GM18498 (cell line): ENCODE measurements around the gene RARG.

Source experiments
- ATAC-seq: cut with Tn5 transposase; IDR thresholded peaks from one replicate; pipeline ENCODE4 v1.9.1; 2021; ENCODE audit warnings: mild to moderate bottlenecking, moderate library complexity; ENCODE audit not compliant: unreplicated experiment

RARG gene

DNA sequence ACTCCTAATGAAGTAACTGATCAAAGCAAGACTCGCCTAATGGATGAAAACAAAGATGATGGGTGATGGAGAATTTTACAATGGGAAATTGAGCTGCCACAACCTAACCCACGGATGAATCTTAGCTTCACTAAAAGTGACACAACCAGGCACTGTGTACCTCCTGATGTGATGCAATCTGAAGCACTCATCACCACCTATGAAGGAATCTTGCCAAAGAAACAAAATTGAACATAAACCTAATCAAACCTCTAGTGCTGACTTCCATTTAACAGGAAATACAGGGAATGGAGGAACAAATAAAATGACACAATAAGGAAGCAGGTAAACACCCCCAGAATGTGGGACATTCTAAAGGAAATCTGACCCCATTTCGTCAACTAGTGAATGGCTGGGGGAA lies 13.3 kb upstream of the RARG start:
- no peak for ATAC-seq

DNA sequence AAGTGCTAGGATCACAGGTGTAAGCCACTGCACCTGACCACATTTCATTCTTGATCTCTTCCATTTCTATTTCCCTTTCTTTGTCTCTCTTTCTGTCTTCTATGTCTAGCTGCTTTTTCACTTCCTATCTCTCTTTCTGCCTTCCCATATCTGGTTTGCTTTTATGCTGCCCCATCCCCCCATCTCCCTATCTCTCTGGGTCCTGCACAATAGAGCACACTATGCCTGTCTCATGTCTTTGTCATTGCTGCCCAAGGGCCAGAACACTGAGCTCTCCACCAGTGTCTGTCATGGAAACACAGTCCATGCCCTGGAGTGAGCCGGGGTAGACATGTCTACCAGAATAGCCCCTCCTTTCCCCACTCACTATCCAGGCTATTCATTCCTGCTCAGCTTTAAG lies 12.3 kb upstream of the RARG start:
- no peak for ATAC-seq

- no peak for ATAC-seq
Observed at GRCh38 chr12:53241623-53242412, 9.8 kb upstream of the RARG start.

GRCh38 chr12:53239643-53240258 lies 7.7 kb upstream of the RARG start:
- no peak for ATAC-seq

- no peak for ATAC-seq
Observed at GRCh38 chr12:53236443-53237111, 4.6 kb upstream of the RARG start.

- ATAC-seq = no peak
Observed at GRCh38 chr12:53235742-53236442, 3.9 kb upstream of the RARG start.

- no peak for ATAC-seq
Observed at GRCh38 chr12:53235164-53235563, 3.2 kb upstream of the RARG start.

GRCh38 chr12:53234271-53234914 lies 2.4 kb upstream of the RARG start:
- no peak for ATAC-seq

- ATAC-seq = no peak
Observed at GRCh38 chr12:53233671-53234121, 1.7 kb upstream of the RARG start.

DNA sequence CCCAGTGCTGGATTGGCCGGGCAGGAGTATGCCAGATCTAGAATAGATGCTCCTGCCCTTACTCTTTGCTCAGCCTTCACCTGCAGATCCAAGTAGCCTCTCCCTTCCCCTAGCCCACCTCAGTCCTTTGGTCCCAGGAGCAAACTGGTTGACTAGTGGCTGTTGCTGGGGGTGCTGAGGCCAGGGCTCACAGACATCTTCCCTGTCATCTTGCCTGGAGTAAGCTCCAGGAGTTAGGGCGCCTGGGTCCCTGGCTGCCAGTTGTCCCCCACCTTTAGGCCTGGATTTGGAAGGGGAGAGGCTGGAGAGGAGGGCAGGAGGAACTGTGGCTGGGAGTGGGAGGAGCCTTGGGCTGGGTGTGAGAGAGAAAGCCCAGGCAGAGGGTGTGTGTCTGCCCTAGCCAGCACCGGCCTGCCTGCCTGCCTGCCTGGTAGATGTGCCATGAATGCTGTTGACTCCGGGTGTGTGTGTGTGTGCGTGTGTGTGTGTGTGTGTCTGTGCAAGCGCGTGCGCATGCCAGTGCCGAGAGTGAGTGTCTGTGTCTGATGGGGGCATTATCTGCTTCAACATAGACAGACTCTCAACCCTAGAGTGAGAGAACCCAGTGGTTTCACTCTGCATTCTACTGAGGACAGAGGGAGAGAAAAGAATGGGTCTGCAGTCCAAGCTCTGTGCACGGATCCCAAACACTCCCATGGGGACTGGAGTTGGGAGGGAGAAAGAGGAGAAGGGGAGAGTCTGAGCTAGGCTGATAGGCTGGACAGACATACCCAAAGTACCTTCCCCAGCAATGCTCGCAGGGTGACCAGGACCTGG lies 845 bp upstream of the RARG start:
- no peak for ATAC-seq

DNA sequence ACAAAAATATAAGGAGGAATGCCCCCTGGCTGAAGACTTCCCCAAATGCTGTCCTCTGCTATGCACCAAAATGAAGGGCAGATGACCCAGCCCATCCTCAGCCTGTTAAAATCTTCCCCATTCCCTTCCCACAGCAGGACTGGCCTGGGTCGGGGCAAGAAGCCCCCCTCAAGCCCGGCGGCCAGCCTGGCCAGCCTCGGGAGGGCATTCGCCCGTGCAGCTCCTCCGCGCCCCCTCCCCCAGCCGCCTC lies 413 bp downstream of the RARG start:
- no peak for ATAC-seq

DNA sequence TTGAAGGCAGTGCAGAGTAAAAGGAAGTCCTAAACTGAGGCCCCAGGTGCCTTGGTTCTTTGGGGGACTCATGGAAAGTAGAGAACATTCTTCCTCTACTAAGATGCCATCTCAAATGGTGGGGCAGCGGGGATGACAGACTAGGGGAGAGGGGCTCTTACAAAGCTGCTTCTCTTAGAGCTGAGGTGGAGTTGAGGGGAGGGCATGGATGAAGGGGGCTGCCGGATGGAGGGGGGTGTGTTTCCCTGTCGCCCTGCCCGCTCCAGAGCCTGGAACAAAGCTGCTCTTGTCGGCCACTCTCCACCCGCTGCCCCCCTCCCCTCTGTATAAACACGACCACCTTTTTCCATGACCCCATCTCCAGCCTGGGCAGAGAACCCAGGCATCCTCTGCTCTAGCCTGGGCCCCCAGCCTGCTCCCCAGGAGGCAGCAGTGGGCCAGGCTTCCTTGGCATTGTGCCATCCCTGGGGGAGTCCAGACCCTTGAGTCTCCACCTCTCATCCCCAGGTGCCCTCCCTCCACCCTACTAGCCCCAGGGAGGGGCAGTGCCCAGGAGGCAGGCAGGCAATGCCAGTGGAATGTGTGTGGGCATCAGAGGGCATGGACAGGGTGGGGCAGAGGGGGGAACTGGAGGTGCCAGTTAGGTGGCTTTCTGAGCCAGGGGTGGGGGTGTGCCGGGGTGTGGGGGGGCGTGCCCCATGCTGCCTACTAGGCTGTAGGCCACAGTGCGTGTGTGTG lies 1.7 kb downstream of the RARG start:
- ATAC-seq = no peak

DNA sequence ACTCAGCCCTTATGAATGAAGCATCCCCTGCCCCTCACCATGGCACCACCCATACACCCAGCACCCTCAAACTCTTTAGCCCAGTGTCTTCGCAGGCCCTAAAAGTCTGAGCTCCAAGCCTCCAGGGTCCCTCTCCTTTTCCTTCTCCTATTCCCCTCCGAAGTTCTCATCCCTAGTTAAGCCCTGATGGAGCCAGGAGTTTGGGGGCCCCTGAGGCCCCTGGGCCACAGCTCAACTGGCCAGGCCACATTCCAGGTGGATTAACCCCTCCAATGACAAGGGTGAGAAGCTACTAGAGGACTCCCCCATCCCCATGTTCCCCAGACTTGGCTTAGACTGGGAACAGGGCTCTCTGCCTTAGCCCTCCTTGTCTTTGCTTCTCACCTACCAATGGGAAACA lies 2.6 kb downstream of the RARG start:
- no peak for ATAC-seq

DNA sequence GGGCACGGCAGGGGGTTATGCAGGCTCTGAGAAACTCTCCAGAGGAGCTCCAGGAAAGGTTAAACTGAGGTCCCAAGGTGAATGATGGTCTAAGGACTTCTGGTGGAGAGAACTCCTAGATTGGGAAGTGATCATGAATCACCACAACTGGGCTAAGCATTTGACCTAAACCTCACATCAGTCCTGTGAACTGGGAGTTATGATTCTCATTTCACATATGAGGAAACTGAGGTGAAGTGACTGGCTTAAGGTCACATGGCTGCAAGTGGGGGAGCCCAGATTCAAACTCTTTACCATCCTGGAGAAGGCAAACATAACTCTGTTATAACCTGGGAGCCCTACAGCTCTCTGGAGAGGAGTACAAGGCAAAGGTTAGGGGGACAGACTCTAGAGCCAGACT lies 4.2 kb downstream of the RARG start:
- ATAC-seq = no peak

GRCh38 chr12:53227341-53227740 lies 4.7 kb downstream of the RARG start:
- ATAC-seq = no peak

DNA sequence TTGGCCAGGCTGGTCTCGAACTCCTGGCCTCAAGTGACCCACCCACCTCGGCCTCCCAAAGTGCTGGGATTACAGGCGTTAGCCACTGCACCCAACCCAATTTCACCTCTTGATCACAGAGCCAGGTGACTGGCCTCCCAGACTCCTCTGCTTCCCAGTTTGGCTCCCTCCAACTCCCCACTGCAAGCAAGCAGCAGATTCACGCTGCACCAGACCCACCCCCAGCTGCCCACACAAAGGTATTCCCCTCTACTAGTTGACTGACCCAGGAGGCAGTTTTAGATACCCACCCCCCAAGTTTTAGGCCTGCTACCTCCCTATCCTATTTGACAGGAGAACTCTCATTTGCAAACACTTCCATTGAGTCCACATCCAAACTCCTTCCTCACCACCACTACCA lies 5.2 kb downstream of the RARG start:
- no peak for ATAC-seq

- ATAC-seq = no peak
Observed at GRCh38 chr12:53225635-53226424, 6.2 kb downstream of the RARG start.

DNA sequence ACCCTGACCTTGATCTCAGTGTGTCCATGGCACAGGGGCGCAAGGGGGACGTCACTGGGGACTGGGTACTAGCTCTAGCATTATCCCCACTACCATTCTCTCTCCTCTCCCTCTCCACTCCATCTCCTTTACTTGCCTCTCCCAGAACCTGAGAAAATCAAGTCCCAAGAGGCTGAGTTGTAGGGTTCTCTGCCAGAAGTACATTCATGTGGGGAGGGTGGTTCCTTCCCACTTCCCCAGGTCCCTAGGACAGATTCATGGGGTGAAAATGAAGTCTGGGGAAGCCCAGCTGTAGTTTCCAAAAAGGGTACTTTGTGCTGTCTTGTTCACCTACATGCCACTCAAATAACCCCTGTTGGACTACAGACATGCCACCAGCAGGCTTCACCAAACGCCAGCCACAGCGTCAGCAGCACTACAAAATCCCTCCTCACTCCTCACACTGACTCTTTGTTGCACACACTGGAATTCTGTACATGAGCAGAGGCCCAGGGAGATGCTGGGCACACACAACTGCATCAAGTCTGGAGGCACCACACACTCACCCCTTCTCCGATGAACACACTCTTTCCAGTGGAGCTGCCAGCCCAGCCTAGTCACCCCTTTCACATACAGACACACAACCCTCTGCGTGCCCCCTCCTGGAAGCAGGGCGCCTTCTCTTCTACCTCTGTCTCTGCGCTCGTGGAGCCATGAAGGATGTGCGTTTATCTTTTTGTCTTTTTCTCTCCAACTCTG lies 6.9 kb downstream of the RARG start:
- ATAC-seq = no peak
